Pancreas (tissue), 10 donors: Measurements from ENCODE around the gene ZNF385C. TPM values are rescaled to one million over a fixed set of nuclear protein-coding genes. Genes with fewer than 3 reads are reported as not detected.
A peak's percentile ranks its signal among the peaks of the same experiment; 100 is the strongest.

Experiments used
- ATAC-seq, 4 donors: fragments of 200-7000 bp; cut with Tn5 transposase; one replicate each; pipeline versions ENCODE4 v1.8.0 to v1.9.1; 2020; ENCODE audit warnings: mild to moderate bottlenecking in 4 of 4, moderate library complexity in 4 of 4
- DNase-seq, 6 donors: peaks; one replicate each; pipeline ENCODE4 v3.0.0-alpha.2; 2020
- FAIRE-seq: peaks from 2 replicates; lab custom pipeline; 2012; peaks lifted over from hg19 to GRCh38; lab: Jason Lieb, UNC
- H3K27ac ChIP-seq, 4 donors: fragments of 200-600 bp; sonication (generic); 1 replicate in 3 of 4; 2 replicates in 1 of 4; pipeline versions ENCODE4 v1.5.0 to v1.8.0; 2020
- H3K27me3 ChIP-seq, 4 donors: fragments of 200-600 bp; one replicate each; pipeline ENCODE4 v1.8.0; 2021
- H3K36me3 ChIP-seq, 3 donors: fragments of 200-600 bp; sonication (generic) in 1 of 3; one replicate each; pipeline versions ENCODE4 v1.5.0 to v1.8.0; 2020 to 2021
- H3K4me1 ChIP-seq, 3 donors: fragments of 200-600 bp; one replicate each; pipeline ENCODE4 v1.8.0; 2021
- H3K4me3 ChIP-seq, 4 donors: fragments of 200-600 bp; sonication (generic) in 2 of 4; one replicate each; pipeline versions ENCODE4 v1.5.0 to v1.8.0; 2020 to 2021
- H3K9me3 ChIP-seq, 4 donors: fragments of 200-600 bp; one replicate each; pipeline ENCODE4 v1.8.0; 2021
- WGBS, 2 donors: extraction: QIAGEN DNeasy Blood & Tissue Kit; methylation state at CpG; one replicate each; pipeline ENCODE4 v1.1.7; 2013; 5-methylcytosine and 5-hydroxymethylcytosine counted together
- intact Hi-C, 3 donors: fragments of 100-400 bp; cut with DNase I; formaldehyde crosslinking; loops; one replicate each; pipeline versions ENCODE4 v1.11.1 to v1.14.2; 2022
- polyA plus RNA-seq, 2 donors: library from polyadenylated mRNA; stranded (reverse); fragments of 200-250 nt; gene quantifications; one replicate each; pipeline ENCODE4 v1.2.3, GENCODE V29; 2013
- total RNA-seq, 6 donors: library from RNA; stranded (reverse); fragmentation: NEBNext Ultra II Directional in 4 of 6; extraction: Animal tissue kit (Norgen Biotek cat#: 25700) in 4 of 6; gene quantifications; one replicate each; pipeline versions ENCODE4 v1.2.1 to v1.2.4, GENCODE V29; 2021 to 2023
- TF ChIP-seq, protein P1 (sequence below), 4 donors: fragments of 200-600 bp; sonication (generic) in 3 of 4; IDR thresholded peaks; one replicate each; pipeline versions ENCODE4 v1.5.0 to v1.8.0; 2021; ENCODE audit warnings: antibody characterized with exemption in 4 of 4
- donor health status: healthy with polysubstance abuse.
- donor health status: DM: no; HTN: no; CAD: no; lungs with moderate emphysema.
- donor health status: DM: no; HTN: no; CAD: no.
- donor health status: control.
- donor health status: control.
- donor health status: Bipolar disorder and iron deficiency.
- donor health status: DM: yes; HTN: yes; CAD: no.
- donor health status: DM: no; HTN: no; CAD: no.
- donor health status: DM: no; HTN: no; CAD: no.
- donor health status: DM: yes; HTN: yes; CAD: no.

Gene ZNF385C
- total and polyA plus RNA-seq, 8 donors: 0.67 to 2.6 (median 1.6) TPM

DNA sequence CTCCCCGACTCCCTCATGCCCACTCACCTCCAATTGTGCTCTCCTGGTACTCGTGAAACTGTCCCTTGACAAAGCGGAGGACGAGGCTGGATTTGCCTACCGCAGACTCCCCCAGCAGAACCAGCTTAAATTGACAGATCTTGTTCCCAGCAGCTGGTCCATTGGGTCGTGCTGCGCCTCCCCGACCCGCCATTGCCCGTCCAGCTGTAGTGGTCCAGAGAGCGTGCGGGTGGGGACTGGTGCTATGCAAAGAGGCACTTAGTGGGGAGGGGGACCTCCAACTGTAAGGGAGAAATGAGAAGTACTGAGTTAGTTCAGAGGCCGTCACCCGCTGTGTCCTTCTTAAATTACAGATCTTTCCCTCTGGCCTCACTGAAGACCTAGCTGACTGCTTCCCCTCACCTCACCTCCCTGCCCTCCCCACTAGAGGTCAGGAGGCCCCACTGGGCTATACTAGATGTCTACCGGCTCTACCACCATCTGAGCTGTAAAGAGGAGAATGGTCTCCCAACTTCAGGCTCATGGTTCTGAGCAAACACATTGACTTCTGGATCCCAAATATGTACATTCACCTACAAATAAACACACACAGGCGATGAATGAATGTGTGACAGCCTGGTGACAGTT lies 32.1 kb upstream of the ZNF385C start:
- Histone ChIP-seq H3K27ac (peak overlapping the region in 2 of 4 donors; percentile 28 to 41), H3K9me3 (no peaks in the 10 kb centered on the region), H3K36me3 (peaks cover 0 to 29% (median 11%) of the 10 kb centered on the region in 3 donors), H3K4me1 (peaks cover 24 to 42% (median 28%) of the 10 kb centered on the region in 3 donors), H3K27me3 (no peaks in the 10 kb centered on the region), H3K4me3 (no peak overlapping the region)
- no peak for ATAC-seq
- 81 to 83% methylated on average over 16 of the region's 16 CpGs for WGBS, 2 donors
- no peak for DNase-seq
- intact Hi-C loops: no loop called here
- FAIRE-seq: no peak
- TF ChIP-seq, protein P1, sequence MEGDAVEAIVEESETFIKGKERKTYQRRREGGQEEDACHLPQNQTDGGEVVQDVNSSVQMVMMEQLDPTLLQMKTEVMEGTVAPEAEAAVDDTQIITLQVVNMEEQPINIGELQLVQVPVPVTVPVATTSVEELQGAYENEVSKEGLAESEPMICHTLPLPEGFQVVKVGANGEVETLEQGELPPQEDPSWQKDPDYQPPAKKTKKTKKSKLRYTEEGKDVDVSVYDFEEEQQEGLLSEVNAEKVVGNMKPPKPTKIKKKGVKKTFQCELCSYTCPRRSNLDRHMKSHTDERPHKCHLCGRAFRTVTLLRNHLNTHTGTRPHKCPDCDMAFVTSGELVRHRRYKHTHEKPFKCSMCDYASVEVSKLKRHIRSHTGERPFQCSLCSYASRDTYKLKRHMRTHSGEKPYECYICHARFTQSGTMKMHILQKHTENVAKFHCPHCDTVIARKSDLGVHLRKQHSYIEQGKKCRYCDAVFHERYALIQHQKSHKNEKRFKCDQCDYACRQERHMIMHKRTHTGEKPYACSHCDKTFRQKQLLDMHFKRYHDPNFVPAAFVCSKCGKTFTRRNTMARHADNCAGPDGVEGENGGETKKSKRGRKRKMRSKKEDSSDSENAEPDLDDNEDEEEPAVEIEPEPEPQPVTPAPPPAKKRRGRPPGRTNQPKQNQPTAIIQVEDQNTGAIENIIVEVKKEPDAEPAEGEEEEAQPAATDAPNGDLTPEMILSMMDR (IDR thresholded peaks at IDR 0.05): no peak

GRCh38 chr17:42129109-42129837 lies 31.0 kb upstream of the ZNF385C start:
- H3K9me3 ChIP-seq: no peaks in the 10 kb centered on the region
- TF ChIP-seq, protein P1 (IDR thresholded peaks at IDR 0.05): no peak
- H3K4me1 ChIP-seq: peaks cover 13 to 31% (median 16%) of the 10 kb centered on the region in 3 donors
- DNase-seq (peak in 1 of 6 donors; percentile 54), FAIRE-seq (no peak), ATAC-seq (peak in 1 of 4 donors; percentile 6)
- WGBS, 2 donors: 84 to 90% methylated on average over 8 of the region's 8 CpGs
- H3K36me3 ChIP-seq: peaks cover 0 to 29% (median 11%) of the 10 kb centered on the region in 3 donors
- no peaks in the 10 kb centered on the region for H3K27me3 ChIP-seq
- H3K27ac ChIP-seq: peak overlapping the region in 1 of 4 donors; percentile 41
- H3K4me3 ChIP-seq: no peak overlapping the region
- intact Hi-C loops: no loop called here

GRCh38 chr17:42127414-42127813 lies 29.1 kb upstream of the ZNF385C start:
- intact Hi-C loops: no loop called here
- Histone ChIP-seq H3K4me3 (no peak overlapping the region), H3K36me3 (peaks cover 0 to 29% (median 11%) of the 10 kb centered on the region in 3 donors), H3K27me3 (no peaks in the 10 kb centered on the region), H3K4me1 (peaks cover 0 to 12% (median under 1%) of the 10 kb centered on the region in 3 donors), H3K27ac (no peak overlapping the region), H3K9me3 (no peaks in the 10 kb centered on the region)
- TF ChIP-seq, protein P1 (IDR thresholded peaks at IDR 0.05): no peak
- DNase-seq: no peak
- ATAC-seq: no peak
- no peak for FAIRE-seq
- WGBS, 2 donors: 96 to 99% methylated on average over 6 of the region's 6 CpGs

DNA sequence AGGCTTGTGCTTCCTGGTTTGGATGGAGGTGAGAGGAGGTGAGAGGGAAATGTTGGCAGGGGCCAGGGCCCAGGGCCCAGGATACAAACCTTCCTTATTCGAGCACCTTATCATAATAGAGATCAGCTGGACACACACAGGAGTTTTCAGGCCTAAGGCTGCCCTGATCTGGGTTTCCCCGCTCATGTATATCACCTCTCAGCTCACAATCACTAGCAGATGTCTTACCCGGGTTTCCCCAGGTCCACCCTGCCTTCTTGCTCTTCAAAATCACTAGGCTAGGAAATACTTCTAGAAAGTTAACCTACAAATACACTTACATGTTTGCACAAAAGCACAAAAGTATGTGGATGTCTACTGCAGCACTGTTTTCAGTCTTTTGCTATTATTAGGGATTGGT lies 28.6 kb upstream of the ZNF385C start:
- Histone ChIP-seq H3K27me3 (no peaks in the 10 kb centered on the region), H3K36me3 (peaks cover 0 to 29% (median 11%) of the 10 kb centered on the region in 3 donors), H3K4me1 (peaks cover 3 to 11% (median 6%) of the 10 kb centered on the region in 3 donors), H3K27ac (no peak overlapping the region), H3K9me3 (no peaks in the 10 kb centered on the region), H3K4me3 (no peak overlapping the region)
- DNase-seq (no peak), FAIRE-seq (no peak), ATAC-seq (no peak)
- intact Hi-C loops: no loop called here
- TF ChIP-seq, protein P1 (IDR thresholded peaks at IDR 0.05): no peak
- 52 to 56% methylated on average over 3 of the region's 3 CpGs for WGBS, 2 donors
